Tibial nerve (tissue), 3 donors: Measurements from ENCODE around the gene AP2M1.

Experiments used
- CTCF ChIP-seq, 5 experiments: fragments of 200-600 bp in 3 of 5; fragments of 450-650 bp in 2 of 5; sonication (generic) in 3 of 5; IDR thresholded peaks; one replicate each; pipeline ENCODE4 v1.5.1; 2016 to 2019; ENCODE audit warnings: antibody characterized with exemption in 5 of 5, mild to moderate bottlenecking in 3 of 5, moderate library complexity in 2 of 5
- POLR2A ChIP-seq, 2 donors: fragments of 450-650 bp; IDR thresholded peaks; one replicate each; pipeline ENCODE4 v1.6.1; 2017; ENCODE audit warnings: antibody characterized with exemption in 2 of 2, mild to moderate bottlenecking in 2 of 2, moderate library complexity in 2 of 2

GRCh38 chr3:184173374-184173722 is 1.3 kb upstream of the AP2M1 start:
- TF ChIP-seq POLR2A (IDR thresholded peaks at IDR 0.05) (no peak), CTCF (IDR thresholded peaks at IDR 0.05) (no peak)
